Lung (tissue), 12 donors: ENCODE measurements around the gene TBX3. TPM values are rescaled to one million over a fixed set of nuclear protein-coding genes. Genes with fewer than 3 reads are reported as not detected.
A peak's percentile ranks its signal among the peaks of the same experiment; 100 is the strongest.
"Not testable (repeated sequence)": the region's sequence is repeated elsewhere in the genome, so short reads cannot be mapped to it uniquely, and the experiment has no call there.

Source experiments
- ATAC-seq: fragments of 200-7000 bp; cut with Tn5 transposase; one replicate; pipeline ENCODE4 v1.9.1; 2020; ENCODE audit warnings: moderate number of reproducible peaks; ENCODE audit not compliant: insufficient read depth, low FRiP score
- DNase-seq, 3 donors: peaks; one replicate each; pipeline ENCODE4 v3.0.0-alpha.2; 2013 to 2017
- H3K27ac ChIP-seq, 2 donors: one replicate each; pipeline ENCODE4 v1.5.1; 2013; ENCODE audit warnings: mild to moderate bottlenecking in 2 of 2, moderate library complexity in 2 of 2, control low read depth in 1 of 2, inconsistent platforms in 1 of 2, low read depth in 1 of 2, low read length in 1 of 2
- H3K27me3 ChIP-seq, 3 donors: one replicate each; pipeline ENCODE4 v1.5.1; 2013; ENCODE audit warnings: low read length in 2 of 3; ENCODE audit not compliant: control insufficient read depth in 3 of 3, insufficient read depth in 3 of 3
- H3K36me3 ChIP-seq, 4 donors: one replicate each; pipeline ENCODE4 v1.5.1; 2013; ENCODE audit warnings: low read length in 4 of 4, mild to moderate bottlenecking in 1 of 4, moderate library complexity in 1 of 4; ENCODE audit not compliant: control insufficient read depth in 4 of 4, insufficient read depth in 4 of 4
- H3K4me1 ChIP-seq, 5 donors: one replicate each; pipeline ENCODE4 v1.5.1; 2013; ENCODE audit warnings: low read length in 5 of 5, mild to moderate bottlenecking in 2 of 5, moderate library complexity in 1 of 5; ENCODE audit not compliant: control insufficient read depth in 5 of 5, insufficient read depth in 5 of 5
- H3K4me3 ChIP-seq: one replicate; pipeline ENCODE4 v1.5.1; 2013; ENCODE audit warnings: mild to moderate bottlenecking, control low read depth, moderate library complexity
- H3K9ac ChIP-seq, 2 donors: one replicate each; pipeline ENCODE4 v1.5.1; 2013; ENCODE audit warnings: low read length in 2 of 2, control low read depth in 1 of 2; ENCODE audit not compliant: insufficient read depth in 1 of 2
- H3K9me3 ChIP-seq, 4 donors: one replicate each; pipeline ENCODE4 v1.5.1; 2013; ENCODE audit warnings: low read length in 3 of 4, mild to moderate bottlenecking in 1 of 4, moderate library complexity in 1 of 4; ENCODE audit not compliant: control insufficient read depth in 4 of 4, insufficient read depth in 3 of 4
- WGBS, 2 donors: extraction: QIAGEN DNeasy Blood & Tissue Kit; methylation state at CpG; one replicate each; pipeline ENCODE4 v1.1.7; 2013; 5-methylcytosine and 5-hydroxymethylcytosine counted together
- polyA plus RNA-seq, 2 donors: library from polyadenylated mRNA; stranded (reverse); fragments of 200-250 nt; gene quantifications; one replicate each; pipeline ENCODE4 v1.2.1, GENCODE V29; 2013
- total RNA-seq, 2 donors: library from RNA; depleted of rRNA in 1 of 2; stranded (reverse); fragments of >200 nt in 1 of 2; gene quantifications; one replicate each; pipeline ENCODE4 v1.2.1, GENCODE V29; 2014 to 2021
- TF ChIP-seq, protein P1 (sequence below): IDR thresholded peaks from 2 replicates; pipeline ENCODE4 v1.5.1; 2012; ENCODE audit warnings: mild to moderate bottlenecking; ENCODE audit errors: control extremely low read depth, extremely low read depth
- donor health status: control.
- donor health status: control.
- donor health status: Bipolar disorder and iron deficiency.
- donor health status: healthy.
- donor health status: DM: yes; HTN: yes; CAD: no.

The TBX3 gene
- total and polyA plus RNA-seq, 4 donors = 19.3 to 126 (median 39.6) TPM

DNA sequence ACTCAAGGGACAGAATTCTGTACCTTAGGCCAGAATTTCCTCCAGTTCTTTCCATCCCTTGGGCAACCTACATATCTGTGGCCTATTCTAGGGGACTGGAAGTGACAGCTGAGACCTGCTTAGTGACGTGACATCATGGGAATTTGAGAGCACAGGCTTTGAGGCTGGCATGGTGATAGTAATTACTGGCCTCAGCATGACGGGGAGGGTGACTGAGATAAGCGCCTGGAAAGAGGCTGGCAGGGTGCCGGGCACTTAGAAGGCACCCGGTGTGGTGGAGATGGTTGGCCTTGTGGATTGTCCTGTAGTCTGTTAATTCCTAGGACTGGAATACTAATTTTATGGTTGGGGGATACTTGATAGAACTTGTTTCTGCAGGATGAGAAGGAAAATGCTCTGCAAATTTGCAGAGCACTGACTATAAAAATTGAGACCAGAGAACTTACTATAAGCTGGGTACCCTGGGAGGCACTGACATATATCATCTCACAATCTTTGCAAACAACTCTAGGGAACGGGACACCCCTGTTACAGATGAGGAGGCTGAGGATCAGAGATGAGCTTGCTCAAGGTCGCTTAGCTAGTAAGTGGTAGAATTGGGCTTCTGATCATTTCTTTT, 42.2 kb upstream of the TBX3 start:
- H3K36me3 ChIP-seq = no peaks in the 10 kb centered on the region
- no peak overlapping the region for H3K9ac ChIP-seq
- peaks cover 0 to 2% (median 0%) of the 10 kb centered on the region in 5 donors for H3K4me1 ChIP-seq
- WGBS, 2 donors = 68 to 76% methylated on average over 7 of the region's 7 CpGs
- ATAC-seq (no peak), DNase-seq (no peak)
- H3K9me3 ChIP-seq = no peaks in the 10 kb centered on the region
- peak overlapping the region in 1 of 2 donors; percentile 36 for H3K27ac ChIP-seq
- H3K27me3 ChIP-seq = no peaks in the 10 kb centered on the region
- TF ChIP-seq, protein P1, sequence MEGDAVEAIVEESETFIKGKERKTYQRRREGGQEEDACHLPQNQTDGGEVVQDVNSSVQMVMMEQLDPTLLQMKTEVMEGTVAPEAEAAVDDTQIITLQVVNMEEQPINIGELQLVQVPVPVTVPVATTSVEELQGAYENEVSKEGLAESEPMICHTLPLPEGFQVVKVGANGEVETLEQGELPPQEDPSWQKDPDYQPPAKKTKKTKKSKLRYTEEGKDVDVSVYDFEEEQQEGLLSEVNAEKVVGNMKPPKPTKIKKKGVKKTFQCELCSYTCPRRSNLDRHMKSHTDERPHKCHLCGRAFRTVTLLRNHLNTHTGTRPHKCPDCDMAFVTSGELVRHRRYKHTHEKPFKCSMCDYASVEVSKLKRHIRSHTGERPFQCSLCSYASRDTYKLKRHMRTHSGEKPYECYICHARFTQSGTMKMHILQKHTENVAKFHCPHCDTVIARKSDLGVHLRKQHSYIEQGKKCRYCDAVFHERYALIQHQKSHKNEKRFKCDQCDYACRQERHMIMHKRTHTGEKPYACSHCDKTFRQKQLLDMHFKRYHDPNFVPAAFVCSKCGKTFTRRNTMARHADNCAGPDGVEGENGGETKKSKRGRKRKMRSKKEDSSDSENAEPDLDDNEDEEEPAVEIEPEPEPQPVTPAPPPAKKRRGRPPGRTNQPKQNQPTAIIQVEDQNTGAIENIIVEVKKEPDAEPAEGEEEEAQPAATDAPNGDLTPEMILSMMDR = no peak
- H3K4me3 ChIP-seq = no peak overlapping the region

DNA sequence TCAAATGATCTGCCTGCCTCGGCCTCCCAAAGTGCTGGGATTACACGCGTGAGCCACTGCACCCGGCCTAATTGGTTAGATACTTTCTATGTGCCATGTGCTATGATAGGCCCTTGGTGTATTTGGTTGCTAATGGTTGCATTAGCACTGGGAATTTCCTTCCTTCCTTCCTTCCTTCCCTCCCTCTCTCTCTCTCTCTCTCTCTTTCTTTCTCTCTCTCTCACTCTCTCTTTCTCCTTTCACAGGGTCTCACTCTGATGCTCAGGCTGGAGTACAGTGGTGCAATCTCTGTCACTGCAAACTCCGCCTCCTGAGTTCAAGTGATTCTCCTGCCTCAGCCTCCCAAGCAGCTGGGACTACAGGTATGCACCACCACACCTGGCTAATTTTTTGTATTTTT, 38.2 kb upstream of the TBX3 start:
- not testable (repeated sequence) for H3K36me3 ChIP-seq, H3K9ac ChIP-seq, H3K4me3 ChIP-seq, H3K9me3 ChIP-seq, H3K27ac ChIP-seq, H3K4me1 ChIP-seq, ATAC-seq, DNase-seq, H3K27me3 ChIP-seq
- WGBS, 2 donors = 87 to 96% methylated on average over 5 of the region's 5 CpGs

DNA sequence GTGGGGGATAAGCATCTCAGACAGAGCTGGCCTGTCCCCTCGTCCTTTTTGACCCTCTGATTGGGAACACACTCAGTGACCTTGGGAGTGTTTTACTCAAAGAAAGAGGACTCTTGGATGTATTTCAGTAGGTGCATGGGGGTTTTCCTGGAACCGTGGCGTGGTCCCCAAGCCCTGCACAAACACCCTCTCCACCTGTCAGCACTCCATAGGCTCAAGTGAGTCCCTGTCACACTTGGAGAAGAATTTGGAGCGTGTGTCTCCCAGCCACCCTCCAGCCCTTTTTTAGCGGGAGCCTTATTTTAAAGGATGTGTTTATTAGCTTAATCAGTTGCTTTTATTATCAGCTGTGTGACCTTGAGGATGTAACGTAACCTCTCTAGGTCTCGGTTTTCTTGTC, 37.3 kb upstream of the TBX3 start:
- H3K4me1 ChIP-seq = no peaks in the 10 kb centered on the region
- no peak overlapping the region for H3K9ac ChIP-seq
- H3K36me3 ChIP-seq = no peaks in the 10 kb centered on the region
- no peaks in the 10 kb centered on the region for H3K9me3 ChIP-seq
- H3K27me3 ChIP-seq = no peaks in the 10 kb centered on the region
- no peak for DNase-seq
- ATAC-seq = no peak
- H3K4me3 ChIP-seq = no peak overlapping the region
- no peak overlapping the region for H3K27ac ChIP-seq
- 71 to 78% methylated on average over 7 of the region's 7 CpGs for WGBS, 2 donors
- TF ChIP-seq, protein P1 = no peak

DNA sequence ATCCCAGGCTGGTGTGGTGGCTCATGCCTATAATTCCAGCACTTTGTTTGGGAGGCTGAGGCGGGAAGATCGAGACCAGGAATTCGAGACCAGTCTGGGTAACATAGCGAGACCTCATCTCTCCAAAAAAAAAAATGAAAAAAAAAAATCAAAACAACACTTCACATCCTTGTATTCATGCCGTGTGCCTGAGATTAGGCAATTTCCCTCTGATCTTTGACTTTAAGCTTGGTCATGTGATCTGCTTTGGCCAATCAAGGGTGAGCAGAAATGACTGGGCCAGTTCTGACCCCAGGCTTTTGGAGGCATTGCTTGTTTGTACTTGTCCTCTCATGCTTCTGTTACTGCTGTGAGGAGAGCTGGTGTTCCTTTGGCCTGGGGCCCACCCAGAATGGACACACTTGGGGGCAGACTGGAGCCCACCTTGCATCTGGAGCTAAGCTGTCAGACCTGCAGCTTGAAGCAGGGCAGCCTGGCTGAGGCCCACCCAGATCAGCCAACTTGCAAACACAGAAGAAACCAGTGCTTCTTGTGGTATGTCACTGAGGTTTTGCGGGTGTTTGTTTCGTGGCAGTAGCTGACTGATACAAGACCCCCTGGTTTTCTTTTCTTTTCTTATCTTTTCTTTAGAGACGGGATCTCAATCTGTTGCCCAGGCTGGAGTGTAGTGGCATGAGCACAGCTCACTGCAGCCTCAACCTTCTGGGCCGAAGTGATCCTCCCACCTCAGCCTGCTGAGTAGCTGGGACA, 29.7 kb upstream of the TBX3 start:
- DNase-seq (no peak), ATAC-seq (no peak)
- Histone ChIP-seq H3K27ac (no peak overlapping the region), H3K4me1 (peaks cover 0 to 1% (median 0%) of the 10 kb centered on the region in 5 donors), H3K36me3 (no peaks in the 10 kb centered on the region), H3K27me3 (no peaks in the 10 kb centered on the region), H3K9ac (no peak overlapping the region), H3K9me3 (peaks cover 0 to 8% (median 1%) of the 10 kb centered on the region in 4 donors), H3K4me3 (no peak overlapping the region)
- TF ChIP-seq, protein P1 = no peak
- 90 to 91% methylated on average over 9 of the region's 9 CpGs for WGBS, 2 donors
